ENCODE measurements around the gene SBK1.
A peak's percentile ranks its signal among the peaks of the same experiment; 100 is the strongest.
"Not testable (repeated sequence)": the region's sequence is repeated elsewhere in the genome, so short reads cannot be mapped to it uniquely, and the experiment has no call there.

Gene SBK1

GRCh38 chr16:28291651-28292626, at the start of gene SBK1:
TSS of gene SBK1 (plus strand) at chr16:28292525. CDS start at chr16:28317392, 24,867 bp downstream.
- DNase-seq, result peak; percentile 84 to 86

DNA sequence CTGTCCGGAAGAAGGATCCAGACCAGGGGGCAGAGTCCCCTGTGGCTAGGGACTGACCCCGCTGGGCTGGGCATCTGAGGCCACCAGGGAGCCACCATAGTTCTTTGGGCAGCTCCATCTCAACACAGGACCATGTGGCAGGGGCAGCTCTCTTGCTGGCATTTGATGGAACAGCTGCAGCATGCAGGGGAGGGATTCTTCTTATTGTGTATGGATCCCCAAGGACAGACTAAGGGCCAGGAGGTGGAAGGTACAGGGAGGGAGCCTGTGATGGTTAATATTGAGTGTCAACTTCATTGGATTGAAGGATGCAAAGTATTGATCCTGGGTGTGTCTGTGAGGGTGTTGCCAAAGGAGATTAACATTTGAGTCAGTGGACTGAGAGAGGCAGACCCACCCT, 42.8 kb upstream of the SBK1 start:
- DNase-seq, result not testable (repeated sequence)

- no peak for DNase-seq
Measured at GRCh38 chr16:28250999-28251398, 41.3 kb upstream of the SBK1 start.

GRCh38 chr16:28254158-28254557, 38.2 kb upstream of the SBK1 start:
- DNase-seq, result no peak

- DNase-seq, result no peak
Measured at GRCh38 chr16:28255838-28256237, 36.5 kb upstream of the SBK1 start.

- DNase-seq, result no peak
Measured at GRCh38 chr16:28257256-28257655, 35.1 kb upstream of the SBK1 start.

DNA sequence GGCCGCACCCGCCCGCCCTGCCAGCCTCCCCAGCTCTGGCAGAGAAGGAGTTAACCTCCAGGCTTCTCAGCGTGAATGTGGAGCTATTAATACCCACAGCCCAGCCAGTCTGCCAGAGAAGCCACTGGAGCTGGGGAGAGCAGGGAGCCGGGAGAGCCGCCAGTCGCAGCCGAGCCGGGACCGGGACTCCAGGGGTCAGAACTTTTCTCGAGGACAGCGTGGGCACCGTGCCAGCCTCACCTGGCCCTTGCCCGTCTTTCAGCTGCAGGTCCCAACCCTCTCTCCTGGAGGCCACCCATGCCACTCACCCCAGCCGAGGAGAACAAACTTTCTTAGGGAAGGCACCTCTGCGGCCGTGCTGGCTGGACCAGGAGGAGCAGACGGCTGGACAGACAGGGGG, 33.8 kb upstream of the SBK1 start:
- no peak for DNase-seq

DNA sequence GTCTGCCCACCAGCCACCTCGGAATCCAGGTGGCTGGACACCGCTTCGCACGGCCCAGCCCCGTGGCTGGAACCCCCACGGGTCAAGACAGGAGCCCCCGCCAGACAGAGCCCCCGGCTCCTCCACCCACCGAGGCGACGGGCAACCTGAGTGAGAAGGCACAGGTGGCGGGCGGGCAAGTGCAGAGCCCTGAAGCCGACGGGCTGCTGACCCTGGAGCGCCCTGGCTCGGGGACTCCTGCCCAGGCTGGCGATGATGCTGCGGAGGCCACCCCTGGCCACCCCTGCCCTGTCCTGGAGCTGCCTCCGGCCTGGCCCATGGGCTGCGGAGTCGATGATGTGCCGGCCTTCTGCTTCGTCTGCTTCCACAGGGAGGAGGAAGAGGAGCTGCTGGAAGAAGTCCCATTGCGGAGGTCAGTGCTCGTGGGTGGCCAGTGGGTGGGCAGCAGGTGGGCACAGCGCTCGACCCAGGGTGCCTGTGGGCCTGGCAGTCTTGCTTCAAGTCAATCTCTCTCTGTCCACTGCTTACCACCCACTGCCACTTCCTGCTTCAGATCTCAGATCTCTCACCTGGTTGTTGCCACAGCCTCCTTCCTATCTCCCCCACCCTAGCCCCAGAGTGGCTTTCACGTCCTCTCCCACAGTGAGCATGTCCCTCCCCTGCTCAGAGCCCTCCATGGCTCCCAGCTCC, 33.1 kb upstream of the SBK1 start:
- DNase-seq, result no peak

DNA sequence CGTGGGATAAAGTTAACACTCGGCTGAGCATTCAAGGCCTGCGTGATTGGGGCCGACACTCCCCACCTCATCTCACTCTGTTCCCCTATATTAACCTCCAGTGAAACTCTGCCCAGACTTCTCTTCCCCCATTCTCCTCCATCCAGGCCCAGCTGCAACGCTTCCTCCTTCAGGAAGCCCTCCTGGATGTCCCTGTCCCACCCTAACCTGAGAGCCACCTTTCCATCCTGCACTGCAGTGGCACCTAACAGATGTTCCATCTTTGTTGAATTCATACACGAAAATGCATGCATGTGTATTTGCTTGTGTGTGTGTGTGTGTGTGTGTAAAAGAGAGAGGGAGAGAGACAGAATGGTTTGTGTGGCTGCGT, 32.6 kb upstream of the SBK1 start:
- no peak for DNase-seq

DNA sequence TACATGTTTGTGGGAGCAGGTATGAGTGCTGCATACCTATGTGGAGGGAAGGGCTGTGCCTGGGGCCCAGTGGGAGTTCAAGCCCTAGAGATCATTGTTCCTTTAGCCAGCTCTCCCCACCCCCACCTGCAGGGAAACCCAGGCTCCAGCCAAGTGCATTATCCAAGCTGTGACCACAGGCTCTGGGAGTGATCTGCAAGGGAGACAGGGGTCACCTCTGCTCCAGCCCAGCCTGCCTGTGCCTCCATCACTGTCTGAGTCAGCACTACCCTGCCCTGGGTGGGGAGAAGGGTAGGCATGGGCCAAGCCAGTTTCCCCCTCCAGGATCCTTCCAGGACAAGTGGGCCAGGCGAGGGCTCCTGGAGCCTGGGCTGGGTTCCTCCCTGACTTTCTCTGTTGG, 32.1 kb upstream of the SBK1 start:
- DNase-seq, result no peak

GRCh38 chr16:28261942-28262341, 30.4 kb upstream of the SBK1 start:
- no peak for DNase-seq

GRCh38 chr16:28263305-28263704, 29.0 kb upstream of the SBK1 start:
- DNase-seq, result no peak

DNA sequence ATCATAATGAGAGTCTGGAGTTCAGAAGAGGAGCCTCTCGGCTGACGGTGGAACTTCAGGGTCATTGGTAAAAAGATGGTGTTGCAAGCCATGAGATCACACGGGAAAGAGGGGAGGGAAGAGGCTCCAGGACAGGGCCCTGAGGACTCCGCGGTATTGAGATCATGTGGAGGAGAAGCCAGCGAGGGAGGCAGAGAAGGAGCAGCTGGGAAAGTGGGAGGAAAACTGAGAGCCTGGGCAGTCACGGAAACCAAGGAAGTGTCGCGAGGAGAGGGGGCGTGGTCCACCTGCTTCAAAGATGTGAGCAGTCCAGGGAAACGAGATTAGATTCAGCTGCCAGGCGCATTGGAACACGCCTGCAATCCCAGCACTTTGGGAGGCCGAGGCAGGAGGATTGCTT, 27.7 kb upstream of the SBK1 start:
- no peak for DNase-seq

- no peak for DNase-seq
Measured at GRCh38 chr16:28265822-28266221, 26.5 kb upstream of the SBK1 start.

DNA sequence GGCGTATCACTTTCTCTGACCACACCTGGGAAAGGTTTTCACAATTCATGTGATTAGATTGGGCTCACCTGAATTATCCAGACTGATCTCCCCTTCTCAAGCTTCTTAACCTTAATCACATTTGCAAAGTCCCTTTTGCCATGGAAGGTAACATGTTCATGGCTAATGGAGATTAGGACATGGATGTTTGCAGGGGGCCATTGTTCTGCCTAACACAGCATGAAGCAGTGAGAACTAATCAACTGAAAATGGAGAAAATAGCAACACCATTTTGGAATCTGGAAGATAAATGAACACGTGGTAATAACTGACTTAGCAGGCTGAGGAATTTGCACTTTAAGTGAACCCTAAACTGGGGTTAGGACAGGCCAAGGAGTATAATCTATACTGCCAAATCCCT, 25.0 kb upstream of the SBK1 start:
- no peak for DNase-seq

DNA sequence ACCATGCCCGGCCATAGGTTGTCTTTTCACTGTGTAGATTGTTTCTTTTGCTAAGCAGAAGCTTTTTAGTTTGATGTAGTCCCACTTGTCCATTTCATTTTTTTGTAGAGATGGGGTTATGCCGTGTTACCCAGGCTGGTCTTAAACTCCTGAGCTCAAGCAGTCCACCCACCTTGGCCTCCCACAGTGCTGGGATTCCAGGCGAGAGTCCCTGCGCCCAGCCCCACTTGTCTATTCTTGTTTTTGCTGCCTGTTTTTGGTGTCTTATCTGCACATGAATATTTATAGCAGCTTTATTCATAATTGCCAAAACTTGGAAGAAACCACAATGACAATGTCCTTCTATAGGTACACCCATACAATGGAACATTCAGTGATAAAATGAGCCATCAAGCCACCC, 18.8 kb upstream of the SBK1 start:
- no peak for DNase-seq

DNA sequence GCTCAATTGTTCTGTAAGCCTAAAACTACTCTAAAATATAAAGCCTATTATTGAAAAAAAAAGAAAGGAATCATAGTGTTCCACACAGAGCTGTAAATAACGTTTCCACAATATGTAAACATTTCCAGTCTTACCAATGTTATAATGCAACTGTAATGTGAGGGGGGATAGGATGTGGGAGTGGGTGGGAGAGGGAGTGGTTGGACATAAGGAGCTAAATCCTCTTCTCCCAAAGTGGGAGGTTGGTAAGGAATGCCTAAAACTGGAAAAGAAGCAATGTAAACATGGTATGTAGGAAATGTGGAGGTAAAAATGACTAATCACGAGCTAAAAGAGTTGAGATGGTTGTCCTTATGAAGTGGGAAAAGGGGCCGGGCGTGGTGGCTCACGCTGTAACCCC, 17.6 kb upstream of the SBK1 start:
- no peak for DNase-seq

DNA sequence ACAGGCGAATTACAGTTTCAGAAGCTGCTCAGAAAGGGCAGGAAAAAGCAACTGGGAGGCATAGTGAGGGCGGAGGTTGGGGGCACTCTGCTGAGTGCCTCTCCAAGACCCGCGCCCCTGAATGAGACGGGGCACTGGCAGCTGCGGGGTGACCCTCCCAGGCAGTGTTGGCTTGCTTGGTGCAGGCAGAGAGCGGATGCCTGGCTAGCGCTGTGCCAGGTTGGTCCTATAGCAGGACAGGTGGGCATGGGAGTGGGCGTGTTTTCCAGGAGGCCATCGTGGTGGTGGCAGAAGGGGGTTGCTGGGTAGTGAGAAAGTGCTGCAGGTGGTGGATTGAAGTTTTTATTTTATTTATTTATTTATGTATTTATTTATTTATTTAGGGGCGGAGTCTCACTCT, 16.0 kb upstream of the SBK1 start:
- no peak for DNase-seq

DNA sequence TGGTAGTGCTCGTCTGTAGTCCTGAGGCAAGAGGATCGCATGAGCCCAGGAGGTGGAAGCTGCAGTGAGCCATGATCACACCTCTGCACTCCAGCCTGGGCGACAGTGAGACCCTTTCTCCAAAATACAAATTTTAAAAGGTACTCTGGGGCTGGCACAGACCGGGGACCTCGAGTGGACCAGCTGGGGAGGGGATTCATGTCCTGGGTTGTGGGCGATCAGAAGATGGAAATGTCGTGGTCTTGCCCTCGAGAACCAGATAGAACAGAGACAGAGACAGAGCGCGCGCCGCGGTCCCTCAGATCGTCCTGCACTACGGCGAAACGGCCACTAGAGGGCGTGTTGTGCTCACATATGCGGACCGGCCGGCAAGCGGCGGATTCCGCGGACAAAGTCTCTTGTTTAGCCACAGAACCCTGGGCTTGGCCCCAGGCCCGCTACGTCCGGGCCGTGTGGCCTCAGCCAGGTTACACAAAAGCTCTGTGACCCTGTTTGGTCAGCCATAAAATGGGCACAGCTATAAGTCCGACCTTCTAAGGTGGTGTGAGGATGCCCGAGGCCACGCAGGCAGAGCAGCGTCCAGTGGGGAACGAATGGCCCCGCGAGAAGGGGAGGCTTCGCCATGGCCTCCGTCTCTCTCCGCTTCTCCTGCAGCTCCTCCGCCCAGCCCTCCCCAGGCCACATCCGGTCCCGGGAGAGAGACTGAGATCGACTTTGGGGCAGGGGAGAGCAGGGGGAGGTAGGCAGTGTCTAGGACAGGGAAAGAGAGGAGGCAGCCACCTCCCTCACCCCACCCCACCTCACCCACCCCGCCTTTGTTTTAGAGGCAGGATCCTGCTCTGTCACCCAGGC, 14.6 kb upstream of the SBK1 start:
- peak; percentile 84 to 87 for DNase-seq

DNA sequence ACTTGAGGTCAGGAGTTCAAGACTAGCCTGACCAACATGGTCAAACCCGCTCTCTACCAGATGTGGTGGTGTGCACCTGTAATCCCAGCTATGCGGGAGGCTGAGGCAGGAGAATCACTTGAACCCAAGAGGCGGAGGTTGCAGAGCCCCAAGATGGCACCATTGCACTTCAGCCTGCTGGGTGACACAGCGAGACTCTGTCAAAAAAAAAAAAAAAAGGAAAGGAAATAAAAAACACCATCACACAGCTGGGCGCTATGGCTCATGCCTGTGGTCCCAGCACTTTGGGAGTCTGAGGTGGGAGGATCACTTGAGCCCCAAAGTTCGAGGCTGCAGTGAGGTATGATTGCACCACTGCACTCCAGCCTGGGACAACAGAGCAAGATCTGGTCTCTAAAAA, 13.3 kb upstream of the SBK1 start:
- peak; percentile 31 to 39 for DNase-seq

- no peak for DNase-seq
Measured at GRCh38 chr16:28280881-28281836, 11.2 kb upstream of the SBK1 start.

GRCh38 chr16:28282045-28282444, 10.3 kb upstream of the SBK1 start:
- no peak for DNase-seq

Data from CD4-positive, alpha-beta T cell treated with Interleukin-4 for 1 hour (primary cell).